GM21447 (cell line): ENCODE results near the gene TCTN1.

Experiments
- ATAC-seq: cut with Tn5 transposase; IDR thresholded peaks from one replicate; pipeline ENCODE4 v1.9.1; 2021; ENCODE audit not compliant: unreplicated experiment

TCTN1 gene

DNA sequence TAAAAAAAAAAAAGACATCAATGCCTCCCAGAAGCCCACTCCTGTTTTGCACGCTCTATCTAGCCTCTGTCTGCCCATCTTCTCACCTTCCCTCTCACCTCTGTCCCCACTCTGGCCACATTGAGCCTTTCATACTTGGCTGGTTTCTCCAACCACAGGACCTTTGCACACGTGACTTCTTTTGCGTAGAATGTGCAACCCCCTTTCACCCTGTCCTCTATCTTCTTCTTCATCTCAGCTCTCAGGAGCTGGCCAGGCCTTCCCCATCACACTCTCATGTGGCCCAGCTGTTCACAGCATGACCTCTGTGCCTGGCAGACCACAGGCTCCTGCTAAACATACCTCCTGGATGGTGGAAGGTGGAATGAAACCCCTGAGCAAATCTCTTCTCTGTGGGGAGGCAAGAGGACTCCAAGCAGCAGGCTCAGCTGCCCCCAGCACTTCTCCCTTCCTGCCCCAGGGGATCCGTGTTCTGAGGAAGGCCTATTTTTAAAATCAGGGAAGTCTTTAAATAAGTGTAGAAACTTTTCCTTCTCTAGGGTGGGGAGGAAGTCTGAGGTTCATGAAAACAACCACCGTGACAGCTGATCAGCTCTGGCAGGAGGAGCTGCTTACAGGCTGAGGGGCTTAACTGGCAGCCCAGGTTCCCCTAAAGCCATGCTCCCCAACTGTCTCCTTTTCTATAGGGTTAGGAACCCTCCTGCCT, 63.4 kb downstream of the TCTN1 start:
- ATAC-seq: peak; percentile 78

- peak; percentile 18 for ATAC-seq
Measured at GRCh38 chr12:110677982-110678381, 64.1 kb downstream of the TCTN1 start.

GRCh38 chr12:110679201-110679600, 65.3 kb downstream of the TCTN1 start:
- no peak for ATAC-seq

DNA sequence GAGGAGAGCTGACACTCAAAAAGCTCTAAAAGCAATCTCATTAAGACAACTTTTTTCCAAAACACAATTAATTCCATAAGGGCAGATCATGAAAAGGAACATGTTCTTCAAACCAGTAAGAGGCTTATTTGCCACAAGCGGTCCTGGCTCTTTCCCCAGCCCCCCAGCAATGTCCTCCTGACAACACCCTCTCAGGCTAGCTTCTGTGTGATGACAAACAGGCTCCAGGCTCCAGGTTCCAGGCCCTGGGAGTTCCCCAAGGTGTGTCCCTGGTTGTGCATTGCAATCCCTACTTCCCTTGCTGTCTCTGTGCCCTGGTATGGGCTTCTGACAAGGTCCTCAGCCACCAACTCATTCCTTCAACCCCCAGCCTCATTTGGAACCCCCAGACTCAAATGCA, 66.1 kb downstream of the TCTN1 start:
- ATAC-seq: no peak

GRCh38 chr12:110683888-110684287, 70.0 kb downstream of the TCTN1 start:
- no peak for ATAC-seq

GRCh38 chr12:110684312-110684836, 70.4 kb downstream of the TCTN1 start:
- no peak for ATAC-seq

DNA sequence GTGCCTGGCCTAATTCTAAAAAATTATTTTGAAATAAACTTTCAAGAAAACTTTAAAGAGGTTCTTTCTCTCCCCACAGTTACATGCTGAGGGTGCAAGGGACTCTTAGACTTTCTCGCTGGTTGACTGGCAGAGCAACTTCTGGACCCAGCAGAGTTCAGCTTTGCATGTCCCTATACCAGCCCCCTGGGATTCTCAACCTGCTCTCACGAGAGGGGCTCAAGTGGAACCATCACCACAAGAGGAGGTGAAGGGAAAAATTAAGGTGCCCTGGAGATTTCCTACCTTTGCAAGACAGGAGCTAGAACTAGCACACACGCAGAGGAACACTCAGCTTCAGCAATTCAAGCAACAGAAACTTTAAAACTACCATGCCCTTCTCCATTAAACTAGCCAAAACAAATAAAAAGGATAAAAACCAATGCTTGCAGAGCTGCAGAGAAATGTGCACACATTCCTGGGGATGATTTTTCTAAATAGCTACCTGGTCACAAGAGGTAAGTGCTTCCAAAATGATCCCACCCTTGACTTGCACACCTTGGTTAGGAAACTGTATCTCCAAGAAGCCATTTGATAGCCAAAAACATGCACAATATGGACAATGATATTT, 72.5 kb downstream of the TCTN1 start:
- no peak for ATAC-seq

- no peak for ATAC-seq
Measured at GRCh38 chr12:110687396-110688169, 73.7 kb downstream of the TCTN1 start.

- peak; percentile 31 for ATAC-seq
Measured at GRCh38 chr12:110688446-110689280, 74.7 kb downstream of the TCTN1 start, which contains the start of gene HVCN1. HVCN1 (minus strand) TSS chr12:110689115; CDS start chr12:110683245, 5,870 bp downstream.

GRCh38 chr12:110689281-110690126, 75.6 kb downstream of the TCTN1 start:
- ATAC-seq: peak; percentile 44

- ATAC-seq: no peak
Measured at GRCh38 chr12:110690127-110690430, 76.2 kb downstream of the TCTN1 start.

DNA sequence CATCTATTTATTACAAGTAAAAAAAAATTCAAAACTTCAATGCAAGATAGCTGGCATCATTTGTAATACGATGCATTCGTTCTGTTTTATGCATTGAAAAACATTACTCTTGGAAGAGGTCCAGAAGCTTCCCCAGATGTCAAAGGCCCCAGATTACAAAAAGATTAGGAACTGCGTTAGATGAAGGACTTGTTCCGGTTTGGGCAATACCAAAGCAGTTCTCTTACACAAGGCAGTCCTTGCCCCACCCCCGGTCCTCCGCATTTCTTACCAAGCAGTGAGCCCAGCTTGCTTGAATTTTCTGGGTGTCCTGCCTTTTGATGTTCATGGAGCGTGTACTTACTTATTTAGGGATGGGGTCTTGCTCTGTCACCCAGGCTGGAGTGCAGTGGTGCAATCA, 79.8 kb downstream of the TCTN1 start:
- no peak for ATAC-seq

GRCh38 chr12:110694330-110694901, 80.5 kb downstream of the TCTN1 start:
- ATAC-seq: no peak

DNA sequence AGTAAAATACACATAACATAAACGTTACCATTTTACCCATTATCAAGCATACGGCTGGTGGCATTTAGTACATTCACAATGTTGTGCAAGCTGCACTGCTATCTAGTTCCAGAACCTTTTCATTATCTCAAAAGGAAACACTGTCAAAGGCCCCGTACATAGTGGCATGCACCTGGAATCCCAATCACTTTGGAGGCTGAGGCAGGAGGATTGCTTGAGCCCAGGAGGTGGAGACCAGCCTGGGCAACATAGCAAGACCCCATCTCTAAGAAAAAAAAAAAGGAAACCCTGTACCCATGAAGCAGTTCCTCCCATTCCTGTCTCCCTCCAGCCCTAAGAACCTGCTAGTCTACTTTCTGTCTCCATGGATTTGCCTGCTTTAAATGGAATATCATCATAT, 82.4 kb downstream of the TCTN1 start:
- ATAC-seq: no peak

GRCh38 chr12:110697236-110697635, 83.3 kb downstream of the TCTN1 start:
- ATAC-seq: no peak

GRCh38 chr12:110698171-110698902, 84.4 kb downstream of the TCTN1 start:
- peak; percentile 85 for ATAC-seq
